ENCODE data around the gene MFAP2. TPM values are rescaled to one million over a fixed set of nuclear protein-coding genes. Genes with fewer than 3 reads are reported as not detected.
"Not testable (repeated sequence)": the region's sequence is repeated elsewhere in the genome, so short reads cannot be mapped to it uniquely, and the experiment has no call there.

Gene MFAP2
- total RNA-seq, 1 experiment from 2014 or later = 152 TPM

- Histone ChIP-seq H2AK5ac (ENCODE audit: insufficient read length, low read length) (no peak overlapping the region), H3K23ac (ENCODE audit: insufficient read length, low read depth, low read length) (no peak overlapping the region), H3K18ac (ENCODE audit: insufficient read length, low read depth, low read length) (no peak overlapping the region), H4K20me1 (ENCODE audit: control insufficient read depth, insufficient read depth, insufficient read length) (no peaks in the 10 kb centered on the region), H3K9ac (ENCODE audit: extremely low read depth, insufficient read length, low read length) (no peak overlapping the region), H3K56ac (ENCODE audit: insufficient read length, low read depth, low read length) (no peak overlapping the region), H3K14ac (ENCODE audit: insufficient read depth, low read length) (no peak overlapping the region), H3T11ph (ENCODE audit: low read length) (no peak overlapping the region), H3K79me1 (ENCODE audit: insufficient read depth, low read depth, low read length, poor library complexity, severe bottlenecking) (no peaks in the 10 kb centered on the region), H3K4ac (ENCODE audit: low read depth, low read length) (no peak overlapping the region), H3K27me3 (ENCODE audit: insufficient read depth, low read length) (peaks cover 3% of the 10 kb centered on the region; the same call in 1 of the 2 replicates), H4K8ac (replicated peaks; ENCODE audit: insufficient read length, low read depth, low read length) (no peak overlapping the region), H4K5ac (ENCODE audit: insufficient read length, low read depth, low read length) (no peak overlapping the region), H2AFZ (ENCODE audit: low read length) (no peak overlapping the region), H3K4me2 (ENCODE audit: insufficient read depth, insufficient read length, low read length) (no peak overlapping the region), H3K79me2 (ENCODE audit: insufficient read depth, low read length) (no peaks in the 10 kb centered on the region), H3K23me2 (ENCODE audit: insufficient read length, low read depth, low read length, poor library complexity, severe bottlenecking) (no peaks in the 10 kb centered on the region), H3K4me1 (ENCODE audit: insufficient read depth, low read length) (no peaks in the 10 kb centered on the region), H3K9me3 (ENCODE audit: control insufficient read depth, low read depth, low read length) (no peaks in the 10 kb centered on the region), H2BK12ac (ENCODE audit: insufficient read length, low read depth, low read length) (no peak overlapping the region), H2BK120ac (ENCODE audit: low read depth, low read length, poor library complexity, severe bottlenecking) (no peak overlapping the region), H2BK20ac (ENCODE audit: low read depth, low read length, poor library complexity, severe bottlenecking) (no peak overlapping the region), H3K27ac (ENCODE audit: insufficient read length, low read depth, low read length) (no peak overlapping the region), H2BK15ac (ENCODE audit: low read depth, low read length) (no peak overlapping the region), H4K91ac (ENCODE audit: insufficient read length, low read depth, low read length) (no peak overlapping the region), H2BK5ac (ENCODE audit: insufficient read length, low read length) (no peak overlapping the region)
- Mint-ChIP-seq H3K4me1 (peaks cover 2 to 4% of the 10 kb centered on the region in 2 experiments; a peak in 1 of 4 replicates), H3K27me3 (ENCODE audit: low read depth) (no peaks in the 10 kb centered on the region), H3K4me3 (no peak overlapping the region), H3K9me3 (no peaks in the 10 kb centered on the region), H3K27ac (no peak overlapping the region), H3K36me3 (ENCODE audit: insufficient read depth in 1 of 3, low read depth in 3 of 3) (peaks cover 21 to 39% (median 30%) of the 10 kb centered on the region in 3 experiments)
- no peak for DNase-seq
- no CpG with 5 or more reads among the region's 19 CpGs for WGBS (ENCODE audit: extremely low coverage, insufficient read length, low lambda C conversion rate)
- no peak for TF ChIP-seq CTCF (conservative IDR thresholded peaks at IDR 0.05)
Observed at GRCh38 chr1:16944038-16944437, 36.4 kb downstream of the MFAP2 start.

- H3K27ac ChIP-seq (ENCODE audit: insufficient read length, low read depth, low read length); H3K79me1 ChIP-seq (ENCODE audit: insufficient read depth, low read depth, low read length, poor library complexity, severe bottlenecking); H3K27me3 Mint-ChIP-seq (ENCODE audit: low read depth); H4K5ac ChIP-seq (ENCODE audit: insufficient read length, low read depth, low read length); H3K9me3 Mint-ChIP-seq; H4K8ac ChIP-seq (replicated peaks; ENCODE audit: insufficient read length, low read depth, low read length); H2BK120ac ChIP-seq (ENCODE audit: low read depth, low read length, poor library complexity, severe bottlenecking); H2AK5ac ChIP-seq (ENCODE audit: insufficient read length, low read length); H4K91ac ChIP-seq (ENCODE audit: insufficient read length, low read depth, low read length); H3K56ac ChIP-seq (ENCODE audit: insufficient read length, low read depth, low read length); H2BK20ac ChIP-seq (ENCODE audit: low read depth, low read length, poor library complexity, severe bottlenecking); H2AFZ ChIP-seq (ENCODE audit: low read length); H3K9me3 ChIP-seq (ENCODE audit: control insufficient read depth, low read depth, low read length); H2BK12ac ChIP-seq (ENCODE audit: insufficient read length, low read depth, low read length); H3K14ac ChIP-seq (ENCODE audit: insufficient read depth, low read length); H3K9ac ChIP-seq (ENCODE audit: extremely low read depth, insufficient read length, low read length); H3K23ac ChIP-seq (ENCODE audit: insufficient read length, low read depth, low read length); H3K4me2 ChIP-seq (ENCODE audit: insufficient read depth, insufficient read length, low read length); H3K18ac ChIP-seq (ENCODE audit: insufficient read length, low read depth, low read length); H3K23me2 ChIP-seq (ENCODE audit: insufficient read length, low read depth, low read length, poor library complexity, severe bottlenecking); H3K79me2 ChIP-seq (ENCODE audit: insufficient read depth, low read length); H3T11ph ChIP-seq (ENCODE audit: low read length); DNase-seq; H3K4me1 ChIP-seq (ENCODE audit: insufficient read depth, low read length); H3K4ac ChIP-seq (ENCODE audit: low read depth, low read length); H2BK15ac ChIP-seq (ENCODE audit: low read depth, low read length); H4K20me1 ChIP-seq (ENCODE audit: control insufficient read depth, insufficient read depth, insufficient read length); H2BK5ac ChIP-seq (ENCODE audit: insufficient read length, low read length); H3K27me3 ChIP-seq (ENCODE audit: insufficient read depth, low read length): not testable (repeated sequence)
- peaks cover 8 to 13% of the 10 kb centered on the region in 2 experiments for H3K4me1 Mint-ChIP-seq
- H3K4me3 Mint-ChIP-seq = peak overlapping the region; percentile 46 to 73; a peak in 2 of 5 replicates
- no CpG with 5 or more reads among the region's 32 CpGs for WGBS (ENCODE audit: extremely low coverage, insufficient read length, low lambda C conversion rate)
- H3K36me3 Mint-ChIP-seq (ENCODE audit: insufficient read depth in 1 of 3, low read depth in 3 of 3) = peaks cover 28 to 52% (median 42%) of the 10 kb centered on the region in 3 experiments
- peak overlapping the region; percentile 39 to 96 (median 74); a peak in 4 of 7 replicates for H3K27ac Mint-ChIP-seq
Observed at GRCh38 chr1:16939386-16940180, 40.8 kb downstream of the MFAP2 start.

All from H9 (cell line).